Stimulated activated CD4-positive, alpha-beta T cell treated with anti-CD3 and anti-CD28 coated beads, Interleukin-4, amount 100 ng/mL, for 24 hours (primary cell): Measurements from ENCODE around the gene PIGP.
"Not testable (repeated sequence)": the region's sequence is repeated elsewhere in the genome, so short reads cannot be mapped to it uniquely, and the experiment has no call there.

Source experiments
- DNase-seq: peaks from one replicate; pipeline ENCODE4 v3.0.0-alpha.2; 2020

Gene PIGP

DNA sequence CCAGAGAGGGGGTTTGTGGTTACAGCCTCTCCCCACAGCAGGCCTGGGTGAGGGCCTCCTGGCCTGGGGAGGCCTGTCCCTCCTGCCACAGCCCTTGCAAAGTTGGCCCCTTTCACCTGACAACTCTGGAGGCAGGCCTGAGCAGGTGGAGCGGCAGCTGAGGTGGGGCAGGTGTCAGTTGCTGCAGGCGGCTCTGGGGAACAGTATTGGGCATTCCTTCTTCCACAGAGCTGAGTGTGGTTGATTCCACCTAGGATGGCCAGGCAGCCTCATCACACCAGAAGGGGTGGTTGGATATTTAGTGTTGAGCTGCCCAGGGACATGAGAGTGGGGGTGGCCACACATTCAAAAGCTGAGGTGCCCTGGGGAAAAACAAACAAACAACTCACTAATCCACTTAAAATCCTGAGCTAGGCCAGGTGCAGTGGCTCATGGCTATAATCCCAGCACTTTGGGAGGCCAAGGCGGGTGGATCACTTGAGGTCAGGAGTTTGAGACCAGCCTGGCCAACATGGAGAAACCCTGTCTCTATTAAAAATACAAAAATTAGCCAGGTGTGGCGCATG, 31.1 kb downstream of the PIGP start:
- no peak for DNase-seq

DNA sequence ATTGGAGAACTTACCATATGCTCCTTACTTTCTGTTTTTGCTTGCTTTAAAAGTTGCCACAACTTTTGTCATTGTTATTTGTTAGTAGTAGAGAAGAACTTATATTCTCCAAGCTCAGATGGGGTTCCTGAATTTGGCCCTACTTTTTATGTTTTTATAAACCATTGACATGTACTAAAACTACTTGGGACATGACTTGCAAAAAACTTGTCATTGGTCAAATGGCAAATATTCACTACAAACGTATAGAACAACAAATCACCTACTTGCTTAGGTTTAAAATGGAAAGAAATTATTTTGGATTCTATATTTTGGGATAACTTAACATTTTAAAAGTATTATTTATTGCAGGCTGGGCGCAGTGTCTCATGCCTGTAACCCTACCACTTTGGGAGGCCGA, 32.7 kb downstream of the PIGP start:
- DNase-seq = no peak

- DNase-seq = no peak
Observed at GRCh38 chr21:37039411-37040075, 33.3 kb downstream of the PIGP start.

DNA sequence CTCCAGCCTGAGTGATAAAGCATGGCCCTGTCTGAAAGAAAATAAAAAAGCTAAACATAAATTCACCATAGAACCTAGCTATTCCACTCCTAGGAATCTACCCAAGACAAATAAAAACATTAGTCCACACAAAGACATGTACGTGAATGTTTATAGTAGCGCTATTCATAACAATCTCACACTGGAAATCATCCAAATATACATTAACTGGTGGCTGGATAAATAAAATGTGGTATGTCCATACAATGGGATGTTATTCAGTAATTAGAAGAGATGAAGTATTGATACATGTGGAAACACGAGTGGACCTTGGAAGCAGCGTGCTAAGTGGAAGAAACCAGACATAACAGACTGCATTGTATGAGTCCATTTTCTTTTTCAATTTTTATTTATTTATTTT, 36.7 kb downstream of the PIGP start:
- DNase-seq = no peak

DNA sequence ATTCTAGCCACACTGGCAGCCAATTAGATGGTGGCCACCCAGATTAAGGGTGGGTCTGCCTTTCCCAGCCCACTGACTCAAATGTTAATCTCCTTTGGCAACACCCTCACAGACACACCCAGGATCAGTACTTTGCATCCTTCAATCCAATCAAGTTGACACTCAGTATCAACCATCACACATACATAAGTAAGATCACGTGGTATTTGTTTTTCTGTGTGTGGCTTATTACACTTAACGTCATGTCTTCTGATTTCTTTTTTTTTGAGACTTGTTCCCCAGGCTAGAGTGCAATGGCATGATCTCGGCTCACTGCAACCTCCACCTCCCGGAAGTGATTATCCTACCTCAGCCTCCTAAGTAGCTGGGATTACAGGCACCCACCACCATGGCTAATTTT, 38.5 kb downstream of the PIGP start:
- DNase-seq = not testable (repeated sequence)

DNA sequence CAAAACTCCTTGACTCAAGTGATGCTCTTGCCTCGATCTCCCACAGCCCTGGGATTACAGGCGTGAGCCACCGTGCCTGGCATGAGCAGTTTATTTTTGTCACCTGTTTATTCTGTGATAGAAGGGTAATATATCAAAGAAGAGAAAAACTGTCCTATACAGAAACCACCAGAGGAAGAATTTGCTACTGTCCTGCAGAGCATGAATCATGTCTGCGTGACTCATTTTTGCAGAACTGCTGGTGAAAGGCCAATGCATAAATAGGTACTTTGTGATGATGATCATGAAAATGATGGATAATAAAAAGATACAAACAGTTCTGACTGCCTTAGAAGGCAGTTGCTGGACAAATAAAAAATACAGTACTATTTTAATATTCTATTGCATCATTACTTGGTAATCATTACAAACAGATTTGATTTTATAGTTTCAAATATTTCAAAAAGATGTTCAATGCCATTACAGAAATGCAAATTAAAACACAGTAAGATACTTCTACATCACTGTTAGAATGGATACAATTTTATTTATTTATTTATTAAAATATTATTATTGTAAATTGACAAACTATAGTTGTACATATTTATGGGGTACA, 39.9 kb downstream of the PIGP start:
- no peak for DNase-seq

DNA sequence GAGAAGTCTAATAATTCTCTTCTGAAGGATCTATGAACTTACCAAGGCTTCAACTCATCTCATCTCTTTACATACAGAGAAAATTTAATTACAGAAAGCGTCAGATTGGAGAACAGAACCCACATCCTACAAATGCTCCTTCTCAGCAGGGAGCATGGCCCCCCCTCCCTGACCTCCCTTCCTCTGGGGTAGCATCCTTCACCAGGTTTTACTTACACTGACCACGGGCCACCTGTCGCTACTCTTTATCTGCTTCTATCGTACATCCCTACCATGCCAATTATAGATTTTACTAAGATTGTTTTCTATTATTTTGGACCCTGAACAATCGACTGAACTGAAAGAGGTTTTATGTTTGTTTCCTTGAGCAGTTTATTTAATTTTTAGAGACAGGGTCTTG, 40.6 kb downstream of the PIGP start:
- DNase-seq = no peak

DNA sequence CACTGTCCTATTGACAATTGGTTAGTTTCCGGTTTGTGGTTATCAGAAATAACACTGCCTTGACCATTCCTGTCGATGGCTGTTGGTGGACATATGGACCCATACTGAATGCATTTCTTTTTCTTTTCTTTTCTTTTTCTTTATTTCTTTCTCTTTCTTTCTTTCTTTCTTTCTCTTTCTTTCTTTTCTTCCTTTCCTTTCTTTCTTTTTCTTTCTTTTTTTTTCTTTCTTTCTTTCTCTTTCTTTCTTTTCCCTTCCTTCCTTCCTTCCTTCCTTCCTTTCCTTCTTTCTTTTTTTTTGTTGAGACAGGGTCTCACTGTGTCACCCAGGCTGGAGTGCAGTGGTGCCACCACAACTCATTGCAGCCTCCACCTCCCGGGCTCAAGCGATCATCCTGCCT, 42.0 kb downstream of the PIGP start:
- no peak for DNase-seq

GRCh38 chr21:37028570-37028969, 44.3 kb downstream of the PIGP start:
- DNase-seq = no peak

- no peak for DNase-seq
Observed at GRCh38 chr21:37026499-37026898, 46.4 kb downstream of the PIGP start.

- DNase-seq = no peak
Observed at GRCh38 chr21:37017951-37018679, 54.8 kb downstream of the PIGP start.
